Activated CD4-positive, alpha-beta T cell treated with anti-CD3 and anti-CD28 coated beads, Interleukin-10, Interleukin-2, amounts not matched to agents 100 ng/mL and 50 ng/mL, durations not matched to agents 16 hours and 8 hours (primary cell): ENCODE measurements around the gene CAP2.
"Not testable (repeated sequence)": the region's sequence is repeated elsewhere in the genome, so short reads cannot be mapped to it uniquely, and the experiment has no call there.

Experiments used
- DNase-seq: peaks from one replicate; pipeline ENCODE4 v3.0.0-alpha.2; 2020

The CAP2 gene

GRCh38 chr6:17585766-17586490, 192.5 kb downstream of the CAP2 start:
- DNase-seq, result no peak

DNA sequence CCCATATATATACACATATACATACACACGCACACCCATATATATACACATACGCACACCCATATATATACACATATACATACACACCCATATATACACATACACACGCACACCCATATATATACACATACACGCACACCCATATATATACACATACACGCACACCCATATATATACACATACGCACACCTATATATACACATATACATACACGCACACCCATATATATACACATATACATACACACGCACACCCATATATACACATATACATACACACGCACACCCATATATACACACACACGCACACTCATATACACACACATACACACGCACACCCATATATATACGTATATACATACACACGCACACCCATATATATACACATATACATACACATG, 193.2 kb downstream of the CAP2 start:
- DNase-seq, result not testable (repeated sequence)

DNA sequence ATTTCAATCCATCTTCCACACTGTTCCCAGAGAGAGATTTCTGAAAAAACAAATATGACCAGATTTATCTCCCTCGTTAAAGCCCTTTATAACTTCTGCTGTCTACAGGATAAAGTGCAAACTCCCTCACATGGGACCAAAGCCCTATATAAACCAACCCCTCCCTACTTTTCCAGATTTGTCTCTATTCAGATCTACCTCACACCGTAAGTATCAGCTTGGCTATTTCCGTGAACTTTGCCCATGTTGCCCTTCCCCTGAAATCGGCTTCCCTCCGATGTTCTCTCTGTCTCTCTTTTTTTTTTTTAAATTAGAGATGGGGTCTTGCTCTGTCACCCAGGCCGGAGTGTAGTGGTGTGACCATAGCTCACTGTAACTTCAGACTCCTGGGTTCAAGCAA, 194.6 kb downstream of the CAP2 start:
- no peak for DNase-seq

GRCh38 chr6:17589406-17590096, 196.2 kb downstream of the CAP2 start:
- no peak for DNase-seq

DNA sequence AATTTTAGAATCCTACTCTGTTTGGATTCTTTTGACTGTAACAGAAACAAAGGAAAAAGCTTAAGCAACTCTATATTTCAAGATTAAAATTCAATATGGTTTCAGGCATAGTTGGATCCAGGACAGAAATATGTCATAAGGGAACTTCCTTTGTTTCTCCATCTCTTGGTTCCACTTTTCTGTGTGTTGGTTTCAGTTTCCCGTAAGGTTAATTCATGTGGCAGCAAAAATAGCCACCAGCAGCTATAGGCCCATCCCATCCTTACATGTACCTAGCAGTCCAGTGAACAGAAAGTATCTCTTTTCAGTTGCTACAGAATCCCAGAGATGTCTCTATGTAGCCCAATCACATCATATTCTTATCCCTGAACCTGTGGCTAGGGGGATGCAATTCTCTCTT, 197.9 kb downstream of the CAP2 start:
- no peak for DNase-seq

- DNase-seq, result no peak
Observed at GRCh38 chr6:17593246-17593645, 199.9 kb downstream of the CAP2 start.

GRCh38 chr6:17596085-17596484, 202.7 kb downstream of the CAP2 start:
- no peak for DNase-seq

GRCh38 chr6:17599877-17600526, 206.6 kb downstream of the CAP2 start, which contains the start of gene FAM8A1:
Gene FAM8A1 (plus strand): TSS chr6:17600302. CDS start chr6:17600410, 108 bp downstream.
- peak; percentile 97 for DNase-seq

GRCh38 chr6:17600527-17601385, 207.4 kb downstream of the CAP2 start:
- peak; percentile 40 for DNase-seq

DNA sequence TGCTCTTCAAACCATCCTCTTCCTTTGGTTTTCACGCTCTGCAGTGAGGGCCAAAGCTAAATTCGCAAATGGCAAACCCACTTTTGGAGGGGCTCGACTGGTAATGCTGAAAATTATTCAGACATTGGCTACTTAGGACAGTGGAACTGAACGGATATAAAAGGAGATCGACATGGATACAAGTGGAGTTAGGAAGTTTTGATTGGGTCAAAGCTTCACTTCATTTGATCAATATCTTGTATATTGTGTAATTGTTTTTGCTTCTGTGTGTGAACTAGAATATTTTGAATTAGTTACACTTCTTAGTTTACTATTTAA, 207.9 kb downstream of the CAP2 start:
- no peak for DNase-seq

DNA sequence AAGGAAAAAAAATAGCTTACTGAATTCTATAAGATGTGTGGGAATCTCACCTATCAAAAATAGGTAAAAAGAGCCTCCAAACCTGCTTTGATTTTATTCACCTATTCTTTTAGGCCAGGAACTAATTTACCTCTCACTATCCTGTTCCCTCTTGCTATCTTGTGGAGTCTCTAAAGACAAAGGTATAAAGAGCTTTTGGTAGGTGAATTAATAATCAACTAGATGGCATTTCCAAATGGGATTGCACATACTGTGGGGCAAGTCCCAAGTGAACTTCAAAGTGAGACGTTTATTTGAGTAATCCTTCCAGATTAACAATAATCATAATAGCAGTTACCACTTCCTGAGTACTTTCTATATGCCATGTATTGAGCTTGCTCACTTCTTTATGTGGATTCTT, 209.5 kb downstream of the CAP2 start:
- DNase-seq, result peak; percentile 28

GRCh38 chr6:17606606-17607005, 213.2 kb downstream of the CAP2 start:
- DNase-seq, result no peak
